Liver (tissue), 9 donors: ENCODE measurements around the gene NCMAP. TPM values are rescaled to one million over a fixed set of nuclear protein-coding genes. Genes with fewer than 3 reads are reported as not detected.

Experiments
- DNase-seq: peaks from one replicate; pipeline ENCODE4 v3.0.0-alpha.2; 2017; ENCODE audit warnings: low spot score
- H3K27ac ChIP-seq, 2 donors: one replicate each; pipeline ENCODE4 v1.7.0; 2013; ENCODE audit warnings: inconsistent platforms in 2 of 2, low read length in 2 of 2, control low read depth in 1 of 2, low read depth in 1 of 2, mild to moderate bottlenecking in 1 of 2
- H3K27me3 ChIP-seq, 4 donors: one replicate each; pipeline versions ENCODE4 v1.6.1 to v1.7.0; 2013; ENCODE audit warnings: low read length in 3 of 4, inconsistent platforms in 1 of 4, mild to moderate bottlenecking in 1 of 4, moderate library complexity in 1 of 4; ENCODE audit not compliant: control insufficient read depth in 4 of 4, insufficient read depth in 4 of 4
- H3K36me3 ChIP-seq, 4 donors: one replicate each; pipeline versions ENCODE4 v1.6.1 to v1.7.0; 2013; ENCODE audit warnings: low read length in 3 of 4, mild to moderate bottlenecking in 3 of 4, low read depth in 1 of 4, moderate library complexity in 1 of 4; ENCODE audit not compliant: control insufficient read depth in 4 of 4, insufficient read depth in 3 of 4
- H3K4me1 ChIP-seq, 4 donors: one replicate each; pipeline versions ENCODE4 v1.6.1 to v1.7.0; 2013; ENCODE audit warnings: low read length in 3 of 4, mild to moderate bottlenecking in 3 of 4, moderate library complexity in 1 of 4; ENCODE audit not compliant: control insufficient read depth in 4 of 4, insufficient read depth in 4 of 4
- H3K4me3 ChIP-seq, 3 donors: one replicate each; pipeline versions ENCODE4 v1.6.1 to v1.7.0; 2013; ENCODE audit warnings: low read length in 3 of 3, control low read depth in 1 of 3, low read depth in 1 of 3, mild to moderate bottlenecking in 1 of 3
- H3K9ac ChIP-seq, 2 donors: one replicate each; pipeline ENCODE4 v1.7.0; 2013; ENCODE audit warnings: low read length in 2 of 2, mild to moderate bottlenecking in 2 of 2, moderate library complexity in 2 of 2, control low read depth in 1 of 2, low read depth in 1 of 2
- H3K9me3 ChIP-seq, 4 donors: one replicate each; pipeline versions ENCODE4 v1.6.1 to v1.7.0; 2013; ENCODE audit warnings: low read length in 3 of 4; ENCODE audit not compliant: control insufficient read depth in 4 of 4
- ATF3 ChIP-seq: IDR thresholded peaks from 2 replicates; pipeline ENCODE4 v1.6.1; 2016; ENCODE audit warnings: antibody characterized with exemption
- CTCF ChIP-seq: fragments of 150-350 bp; IDR thresholded peaks from 2 replicates; pipeline ENCODE4 v1.5.1; 2017; ENCODE audit warnings: improper control_type of control experiment, low read depth, low read length; ENCODE audit not compliant: missing input control
- FOXA1 ChIP-seq: IDR thresholded peaks from 2 replicates; pipeline ENCODE4 v1.6.1; 2016; ENCODE audit warnings: antibody characterized with exemption
- FOXA2 ChIP-seq: IDR thresholded peaks from 2 replicates; pipeline ENCODE4 v1.6.1; 2016; ENCODE audit warnings: antibody characterized with exemption
- GABPA ChIP-seq, 2 donors: IDR thresholded peaks in 1 of 2; conservative IDR thresholded peaks in 1 of 2; 2 replicates each; pipeline ENCODE4 v1.6.1; 2016; ENCODE audit warnings: antibody characterized with exemption in 2 of 2, mild to moderate bottlenecking in 1 of 2, moderate library complexity in 1 of 2
- HNF4A ChIP-seq, 2 donors: conservative IDR thresholded peaks; 2 replicates each; pipeline ENCODE4 v1.6.1; 2016; ENCODE audit warnings: antibody characterized with exemption in 2 of 2, mild to moderate bottlenecking in 2 of 2
- HNF4G ChIP-seq: IDR thresholded peaks from 2 replicates; pipeline ENCODE4 v1.6.1; 2016; ENCODE audit warnings: antibody characterized with exemption
- JUND ChIP-seq, 2 donors: IDR thresholded peaks; 2 replicates each; pipeline ENCODE4 v1.6.1; 2016; ENCODE audit warnings: antibody characterized with exemption in 2 of 2
- MAX ChIP-seq: IDR thresholded peaks from 2 replicates; pipeline ENCODE4 v1.6.1; 2016; ENCODE audit warnings: antibody characterized with exemption
- NR2F2 ChIP-seq: IDR thresholded peaks from 2 replicates; pipeline ENCODE4 v1.6.1; 2016; ENCODE audit warnings: antibody characterized with exemption
- RAD21 ChIP-seq, 2 donors: IDR thresholded peaks; 2 replicates each; pipeline ENCODE4 v1.6.1; 2016; ENCODE audit warnings: antibody characterized with exemption in 2 of 2, mild to moderate bottlenecking in 2 of 2
- REST ChIP-seq: IDR thresholded peaks from 2 replicates; pipeline ENCODE4 v1.6.1; 2016; ENCODE audit warnings: antibody characterized with exemption, mild to moderate bottlenecking
- RXRA ChIP-seq, 2 donors: IDR thresholded peaks; 2 replicates each; pipeline ENCODE4 v1.6.1; 2017 to 2018; ENCODE audit warnings: antibody characterized with exemption in 2 of 2, mild to moderate bottlenecking in 1 of 2
- SP1 ChIP-seq: IDR thresholded peaks from 2 replicates; pipeline ENCODE4 v1.6.1; 2018; ENCODE audit warnings: antibody characterized with exemption, mild to moderate bottlenecking
- TAF1 ChIP-seq: conservative IDR thresholded peaks from 2 replicates; pipeline ENCODE4 v1.6.1; 2016; ENCODE audit warnings: antibody characterized with exemption, mild to moderate bottlenecking
- YY1 ChIP-seq: IDR thresholded peaks from 2 replicates; pipeline ENCODE4 v1.6.1; 2016; ENCODE audit warnings: antibody characterized with exemption, mild to moderate bottlenecking
- ZBTB33 ChIP-seq: IDR thresholded peaks from 2 replicates; pipeline ENCODE4 v1.6.1; 2016; ENCODE audit warnings: antibody characterized with exemption
- WGBS: extraction: QIAGEN DNeasy Blood & Tissue Kit; methylation state at CpG from one replicate; pipeline ENCODE4 v1.1.7; 2013; 5-methylcytosine and 5-hydroxymethylcytosine counted together
- polyA plus RNA-seq, 2 donors: library from polyadenylated mRNA; stranded (reverse) in 1 of 2; unstranded in 1 of 2; fragments of 200-250 nt in 1 of 2; fragments of >200 nt in 1 of 2; fragmentation: Nextera tagmentation in 1 of 2; extraction: Ambion mirVana in 1 of 2; gene quantifications; one replicate each; pipeline versions ENCODE4 v1.2.1 to v1.2.3, GENCODE V29; 2013 to 2015
- total RNA-seq, 2 donors: library from RNA; depleted of rRNA; stranded (reverse); fragments of >200 nt; gene quantifications; one replicate each; pipeline ENCODE4 v1.2.3, GENCODE V29; 2014
- donor health status: healthy.
- donor health status: healthy.
- donor health status: healthy.
- donor health status: healthy.
- donor health status: healthy.

Gene NCMAP
- total and polyA plus RNA-seq, 4 donors = 0.31 to 4.8 (median 0.61) TPM

- Histone ChIP-seq H3K4me1 (peaks cover 0 to 14% (median 3%) of the 10 kb centered on the region in 4 donors), H3K27me3 (no peaks in the 10 kb centered on the region), H3K36me3 (no peaks in the 10 kb centered on the region), H3K9ac (no peak overlapping the region), H3K9me3 (peaks cover 0 to 3% (median 0%) of the 10 kb centered on the region in 4 donors), H3K4me3 (no peak overlapping the region), H3K27ac (peak overlapping the region in 1 of 2 donors; percentile 19)
- TF ChIP-seq ZBTB33 (no peak), ATF3 (no peak), SP1 (peak; percentile 50), RXRA (IDR thresholded peaks at IDR 0.05) (peak; percentile 39 to 72), HNF4A (conservative IDR thresholded peaks at IDR 0.05) (peak; percentile 71 to 84)
- DNase-seq = peak; percentile 42
- 55% methylated on average over 19 of the region's 19 CpGs for WGBS
Observed at GRCh38 chr1:24605534-24606295, 49.8 kb downstream of the NCMAP start.

- Histone ChIP-seq H3K36me3 (no peaks in the 10 kb centered on the region), H3K4me1 (peaks cover 0 to 14% (median 3%) of the 10 kb centered on the region in 4 donors), H3K27me3 (no peaks in the 10 kb centered on the region), H3K9me3 (peaks cover 0 to 3% (median 0%) of the 10 kb centered on the region in 4 donors), H3K27ac (no peak overlapping the region), H3K9ac (no peak overlapping the region), H3K4me3 (no peak overlapping the region)
- no peak for TF ChIP-seq YY1
- TF ChIP-seq ATF3 = no peak
- TF ChIP-seq HNF4G = no peak
- no peak for TF ChIP-seq RAD21 (IDR thresholded peaks at IDR 0.05)
- TF ChIP-seq RXRA (IDR thresholded peaks at IDR 0.05) = no peak
- TF ChIP-seq FOXA1 = no peak
- no peak for TF ChIP-seq TAF1
- no peak for TF ChIP-seq MAX
- TF ChIP-seq FOXA2 = no peak
- no peak for TF ChIP-seq JUND (IDR thresholded peaks at IDR 0.05)
- no peak for TF ChIP-seq ZBTB33
- TF ChIP-seq REST = no peak
- no peak for TF ChIP-seq NR2F2
- no peak for TF ChIP-seq CTCF
- TF ChIP-seq GABPA (IDR thresholded peaks at IDR 0.05 in 1 of 2, conservative IDR thresholded peaks at IDR 0.05 in 1 of 2) = no peak
- no peak for TF ChIP-seq SP1
- TF ChIP-seq HNF4A (conservative IDR thresholded peaks at IDR 0.05) = no peak
- WGBS = 88% methylated on average over 3 of the region's 3 CpGs
- no peak for DNase-seq
Observed at GRCh38 chr1:24606296-24606605, 50.4 kb downstream of the NCMAP start.
